ENCODE measurements around the gene UNC5A. TPM values are rescaled to one million over a fixed set of nuclear protein-coding genes. Genes with fewer than 3 reads are reported as not detected.
A peak's percentile ranks its signal among the peaks of the same experiment; 100 is the strongest.

UNC5A gene
- total RNA-seq, 3 donors from 2014 or later, result 0.07 to 0.16 TPM; not detected in 1

- TF ChIP-seq, protein P1, sequence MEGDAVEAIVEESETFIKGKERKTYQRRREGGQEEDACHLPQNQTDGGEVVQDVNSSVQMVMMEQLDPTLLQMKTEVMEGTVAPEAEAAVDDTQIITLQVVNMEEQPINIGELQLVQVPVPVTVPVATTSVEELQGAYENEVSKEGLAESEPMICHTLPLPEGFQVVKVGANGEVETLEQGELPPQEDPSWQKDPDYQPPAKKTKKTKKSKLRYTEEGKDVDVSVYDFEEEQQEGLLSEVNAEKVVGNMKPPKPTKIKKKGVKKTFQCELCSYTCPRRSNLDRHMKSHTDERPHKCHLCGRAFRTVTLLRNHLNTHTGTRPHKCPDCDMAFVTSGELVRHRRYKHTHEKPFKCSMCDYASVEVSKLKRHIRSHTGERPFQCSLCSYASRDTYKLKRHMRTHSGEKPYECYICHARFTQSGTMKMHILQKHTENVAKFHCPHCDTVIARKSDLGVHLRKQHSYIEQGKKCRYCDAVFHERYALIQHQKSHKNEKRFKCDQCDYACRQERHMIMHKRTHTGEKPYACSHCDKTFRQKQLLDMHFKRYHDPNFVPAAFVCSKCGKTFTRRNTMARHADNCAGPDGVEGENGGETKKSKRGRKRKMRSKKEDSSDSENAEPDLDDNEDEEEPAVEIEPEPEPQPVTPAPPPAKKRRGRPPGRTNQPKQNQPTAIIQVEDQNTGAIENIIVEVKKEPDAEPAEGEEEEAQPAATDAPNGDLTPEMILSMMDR (IDR thresholded peaks at IDR 0.05), result no peak
- DNase-seq (peak in 1 of 3 donors; percentile 4), ATAC-seq (no peak)
- Histone ChIP-seq H3K9me3 (peaks cover 2% of the 10 kb centered on the region), H3K4me1 (ENCODE audit: low read depth) (no peaks in the 10 kb centered on the region), H3K36me3 (ENCODE audit: low read depth) (no peaks in the 10 kb centered on the region), H3K4me3 (no peak overlapping the region)
- intact Hi-C loops (cut with DNase I, micrococcal nuclease), result no loop called here
These were observed 40.4 kb upstream of the UNC5A start for GRCh38 chr5:176769911-176770310.

DNA sequence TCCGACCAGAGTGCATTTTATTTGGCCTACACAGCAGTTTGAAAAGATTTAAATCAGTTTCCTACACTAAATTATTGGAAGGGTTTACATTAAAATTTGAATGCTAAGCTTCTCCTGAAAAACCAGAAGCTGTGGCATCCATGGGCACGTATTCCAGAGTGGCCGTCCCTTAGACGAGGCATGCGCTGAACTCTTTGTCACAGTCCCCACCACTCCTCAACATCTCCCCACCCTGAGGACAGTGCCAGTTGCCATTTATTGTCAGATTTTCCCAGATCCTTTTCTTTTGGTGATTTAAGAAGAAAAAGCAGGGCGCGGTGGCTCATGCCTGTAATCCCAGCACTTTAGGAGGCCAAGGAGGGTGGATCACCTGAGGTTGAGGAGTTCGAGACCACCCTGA lies 39.9 kb upstream of the UNC5A start:
- no peak overlapping the region for H3K4me3 ChIP-seq
- H3K9me3 ChIP-seq, result no peaks in the 10 kb centered on the region
- ATAC-seq, result no peak
- intact Hi-C loops (cut with DNase I, micrococcal nuclease), result no loop called here
- H3K36me3 ChIP-seq (ENCODE audit: low read depth), result no peaks in the 10 kb centered on the region
- no peaks in the 10 kb centered on the region for H3K4me1 ChIP-seq (ENCODE audit: low read depth)
- DNase-seq, result peak in 1 of 3 donors; percentile 7
- TF ChIP-seq, protein P1 (IDR thresholded peaks at IDR 0.05), result no peak

GRCh38 chr5:176771102-176771845 lies 39.1 kb upstream of the UNC5A start:
- TF ChIP-seq, protein P1 (IDR thresholded peaks at IDR 0.05), result no peak
- DNase-seq, result peak in 1 of 3 donors; percentile 2
- no peaks in the 10 kb centered on the region for H3K4me1 ChIP-seq (ENCODE audit: low read depth)
- no peaks in the 10 kb centered on the region for H3K36me3 ChIP-seq (ENCODE audit: low read depth)
- no peak overlapping the region for H3K4me3 ChIP-seq
- ATAC-seq, result no peak
- H3K9me3 ChIP-seq, result no peaks in the 10 kb centered on the region
- intact Hi-C loops (cut with DNase I, micrococcal nuclease), result no loop called here

DNA sequence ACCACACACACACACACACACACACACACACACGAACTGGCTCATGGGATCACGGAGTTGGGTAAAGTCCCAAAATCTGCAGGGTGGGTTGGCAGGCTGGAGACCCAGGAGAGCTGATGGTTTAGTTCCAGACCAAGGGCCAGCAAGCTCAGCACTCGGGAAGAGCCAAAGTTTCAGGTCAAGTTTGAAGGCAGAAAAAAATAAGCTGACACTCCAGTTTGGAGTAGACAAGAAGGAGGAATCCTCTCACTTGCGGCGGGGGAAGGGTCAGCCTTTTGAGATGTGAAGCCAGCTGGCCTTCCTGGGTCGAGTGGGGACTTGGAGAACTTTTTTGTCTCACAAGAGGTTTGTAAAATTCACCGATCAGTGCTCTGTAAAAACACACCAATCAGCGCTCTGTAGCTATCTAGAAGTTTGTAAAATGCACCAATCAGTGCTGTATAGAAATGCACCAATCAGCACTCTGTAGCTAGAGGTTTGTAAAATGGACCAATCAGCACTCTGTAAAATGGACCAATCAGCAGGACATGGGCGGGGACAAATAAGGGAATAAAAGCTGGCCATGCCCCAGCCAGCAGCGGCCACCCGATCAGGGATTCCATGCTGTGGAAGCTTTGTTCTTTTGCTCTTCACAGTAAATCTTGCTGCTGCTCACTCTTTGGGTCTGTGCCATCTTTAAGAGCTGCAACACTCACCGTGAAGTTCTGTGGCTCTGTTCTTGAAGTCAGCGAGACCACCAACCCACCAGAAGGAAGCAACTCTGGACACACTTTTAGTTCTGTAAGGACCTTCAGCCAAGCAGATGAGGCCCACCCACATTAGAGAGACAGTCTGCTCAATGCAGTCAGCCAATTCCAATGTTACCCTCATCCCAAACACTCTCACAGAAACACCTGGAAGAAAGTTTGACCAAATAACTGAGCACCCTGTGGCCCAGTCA lies 37.8 kb upstream of the UNC5A start:
- TF ChIP-seq, protein P1 (IDR thresholded peaks at IDR 0.05), result no peak
- DNase-seq (peak in 1 of 3 donors; percentile 2), ATAC-seq (no peak)
- Histone ChIP-seq H3K4me1 (ENCODE audit: low read depth) (no peaks in the 10 kb centered on the region), H3K36me3 (ENCODE audit: low read depth) (no peaks in the 10 kb centered on the region), H3K4me3 (no peak overlapping the region), H3K9me3 (no peaks in the 10 kb centered on the region)
- intact Hi-C loops (cut with DNase I, micrococcal nuclease), result no loop called here

DNA sequence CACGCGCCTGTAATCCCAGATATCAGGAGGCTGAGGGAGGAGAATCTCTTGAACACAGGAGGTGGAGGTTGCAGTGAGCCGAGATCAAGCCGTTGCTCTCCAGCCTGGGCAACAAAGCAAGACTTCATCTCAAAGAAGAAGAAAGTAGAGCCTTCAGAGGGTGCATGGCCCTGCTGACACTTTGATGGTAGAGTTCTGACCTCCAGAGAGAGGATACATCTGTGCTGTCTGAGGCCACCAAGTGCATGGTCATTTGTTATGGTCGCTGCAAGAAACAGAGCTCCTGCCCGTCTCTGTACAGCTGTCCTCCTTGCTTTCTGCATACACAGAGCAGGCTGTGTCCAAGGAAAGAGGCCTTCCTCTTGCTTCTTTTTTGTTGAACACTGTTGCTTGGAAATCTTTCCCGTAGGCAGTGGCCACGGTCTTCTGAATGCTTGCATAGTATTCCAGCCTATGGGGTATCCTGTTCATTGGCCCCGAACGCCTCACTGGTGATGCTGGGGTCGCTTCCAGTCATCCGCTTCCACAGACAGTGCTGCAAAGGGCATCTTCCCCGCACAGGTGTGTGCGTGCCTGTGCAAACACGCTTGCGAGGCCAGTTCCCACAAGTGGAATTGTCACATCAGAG lies 36.8 kb upstream of the UNC5A start:
- DNase-seq, result no peak
- TF ChIP-seq, protein P1 (IDR thresholded peaks at IDR 0.05), result no peak
- intact Hi-C loops (cut with DNase I, micrococcal nuclease), result no loop called here
- no peaks in the 10 kb centered on the region for H3K4me1 ChIP-seq (ENCODE audit: low read depth)
- no peaks in the 10 kb centered on the region for H3K36me3 ChIP-seq (ENCODE audit: low read depth)
- no peak for ATAC-seq
- no peak overlapping the region for H3K4me3 ChIP-seq
- H3K9me3 ChIP-seq, result no peaks in the 10 kb centered on the region
